ENCODE results near the gene ELFN2.
"Not testable (repeated sequence)": the region's sequence is repeated elsewhere in the genome, so short reads cannot be mapped to it uniquely, and the experiment has no call there.

Gene ELFN2

DNA sequence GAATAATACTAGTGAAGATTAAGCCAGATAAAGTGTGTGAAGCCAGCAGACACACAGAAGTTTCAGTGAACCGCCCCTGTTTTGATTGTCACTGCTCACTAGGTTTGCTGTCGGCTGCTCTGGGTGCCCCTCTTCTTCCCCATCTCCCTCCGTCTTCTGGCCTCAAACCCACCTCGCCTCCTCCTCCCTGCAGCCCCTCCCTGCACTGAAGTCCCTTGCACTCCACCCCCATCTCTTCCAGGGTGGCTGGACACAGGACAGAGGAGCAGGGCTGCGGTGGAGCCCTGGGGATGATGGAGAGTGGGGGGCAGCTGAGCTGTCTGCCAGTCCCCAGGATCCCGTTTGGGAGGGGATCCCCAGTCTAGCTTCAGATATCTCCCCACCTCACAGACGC lies 91.5 kb downstream of the ELFN2 start:
- no peak for DNase-seq (ENCODE audit: low read depth in 2 of 2)

- DNase-seq (ENCODE audit: low read depth in 2 of 2): no peak
These were observed 92.1 kb downstream of the ELFN2 start for GRCh38 chr22:37334859-37335805.

- no peak for DNase-seq (ENCODE audit: low read depth in 2 of 2)
These were observed 92.8 kb downstream of the ELFN2 start for GRCh38 chr22:37334461-37334858.

DNA sequence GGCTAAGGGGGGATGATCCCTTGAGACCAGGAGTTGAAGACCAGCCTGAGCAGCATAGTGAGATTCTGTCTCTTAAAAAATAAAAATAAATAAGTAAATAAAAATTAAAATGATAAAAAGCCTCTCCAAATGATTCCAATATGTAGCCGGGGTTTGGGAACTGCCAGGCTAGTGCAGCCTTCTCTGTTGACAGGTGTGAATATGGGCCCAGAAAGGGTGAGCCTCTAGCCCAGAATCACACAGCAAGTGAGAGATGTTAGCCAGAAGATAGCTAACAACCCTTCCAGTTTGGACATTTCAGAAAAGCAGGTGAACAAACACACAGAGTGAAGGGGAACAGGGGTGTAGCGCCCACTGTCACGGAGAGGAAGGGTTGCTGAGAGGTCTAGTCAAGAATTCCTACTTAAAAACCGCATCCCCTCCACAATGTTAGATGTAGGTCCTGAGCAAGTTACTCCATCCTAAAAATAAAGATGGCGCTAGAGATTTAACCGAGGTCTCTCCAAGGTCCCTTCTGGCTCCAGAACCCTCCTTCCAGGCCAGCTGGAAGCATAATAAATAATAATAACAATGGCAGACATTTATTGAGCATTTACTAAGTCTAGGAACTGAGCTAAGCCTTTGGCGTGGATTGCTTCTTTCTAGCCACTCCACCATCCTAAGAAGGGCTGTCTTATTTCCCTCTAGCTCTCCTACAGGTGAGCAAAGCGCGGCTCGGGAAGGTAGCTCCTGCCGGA lies 93.4 kb downstream of the ELFN2 start:
- no peak for DNase-seq (ENCODE audit: low read depth in 2 of 2)

GRCh38 chr22:37331856-37332536 lies 95.3 kb downstream of the ELFN2 start:
- no peak for DNase-seq (ENCODE audit: low read depth in 2 of 2)

GRCh38 chr22:37331034-37331428 lies 96.2 kb downstream of the ELFN2 start:
- no peak for DNase-seq (ENCODE audit: low read depth in 2 of 2)

- DNase-seq (ENCODE audit: low read depth in 2 of 2): no peak
These were observed 96.9 kb downstream of the ELFN2 start for GRCh38 chr22:37330200-37331033.

DNA sequence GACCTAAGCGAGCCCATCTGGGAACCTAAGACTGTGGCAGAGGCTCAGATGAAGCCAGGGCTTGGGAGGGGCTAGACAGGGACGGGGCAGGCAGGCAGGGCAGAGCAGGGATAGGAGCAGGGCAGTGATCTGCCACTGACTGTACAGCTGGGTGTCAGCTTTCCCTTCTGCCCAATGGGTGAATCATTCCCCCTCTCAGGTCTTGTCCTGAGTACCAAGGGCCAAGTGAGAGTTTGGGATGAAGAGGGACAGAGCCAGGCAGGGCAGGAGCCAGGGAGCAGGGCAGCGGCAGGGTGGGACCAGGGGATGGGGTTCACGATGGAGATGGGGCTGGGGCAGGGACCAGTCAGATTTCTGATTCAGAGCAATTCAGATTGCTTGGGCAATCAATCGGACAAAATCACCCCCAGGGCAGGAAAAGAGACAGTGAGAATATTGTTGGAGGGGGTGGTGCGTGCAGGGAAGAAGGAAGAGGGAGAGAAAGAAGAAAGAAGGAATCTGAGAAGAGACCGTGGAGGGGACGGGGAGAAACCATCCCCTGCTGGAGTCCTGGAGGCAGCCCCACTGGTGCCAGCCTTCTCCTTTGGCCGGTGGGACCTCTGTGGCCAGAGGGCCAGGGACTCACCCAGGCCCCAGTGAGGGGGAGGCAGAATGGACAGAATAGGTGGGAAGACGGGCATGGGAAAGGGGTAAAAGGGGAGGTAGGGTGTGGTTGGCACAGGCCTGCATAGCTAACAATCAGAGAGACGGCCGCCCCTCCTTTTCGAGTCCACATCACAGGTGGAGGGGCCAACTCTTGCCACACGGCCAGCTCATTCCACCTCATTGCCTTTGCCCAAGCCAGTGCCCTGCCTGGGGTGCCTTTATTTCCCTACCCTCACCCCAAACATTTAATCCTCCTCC lies 97.8 kb downstream of the ELFN2 start:
- DNase-seq (ENCODE audit: low read depth in 2 of 2): no peak

GRCh38 chr22:37328538-37329237 lies 98.6 kb downstream of the ELFN2 start:
- DNase-seq (ENCODE audit: low read depth in 2 of 2): not testable (repeated sequence)

- DNase-seq (ENCODE audit: low read depth in 2 of 2): no peak
These were observed 99.3 kb downstream of the ELFN2 start for GRCh38 chr22:37328017-37328416.

DNA sequence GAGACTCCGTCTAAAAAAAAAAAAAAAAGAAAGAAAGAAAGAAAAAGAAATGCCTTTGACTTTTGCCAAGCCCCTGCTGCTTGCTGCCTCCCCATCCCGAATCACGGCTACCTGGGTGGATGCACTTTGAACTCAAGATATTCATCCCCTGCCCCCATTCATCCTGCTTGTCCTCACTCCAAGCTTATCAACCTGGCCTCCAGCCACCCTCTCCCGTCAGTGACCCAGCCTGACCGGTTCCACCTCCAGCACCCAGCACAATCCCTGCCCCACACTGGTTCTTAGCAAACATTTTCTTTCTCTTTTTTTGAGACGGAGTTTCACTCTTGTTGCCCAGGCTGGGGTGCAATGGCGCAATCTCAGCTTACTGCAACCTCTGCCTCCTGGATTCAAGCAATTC lies 100.6 kb downstream of the ELFN2 start:
- no peak for DNase-seq (ENCODE audit: low read depth in 2 of 2)

DNA sequence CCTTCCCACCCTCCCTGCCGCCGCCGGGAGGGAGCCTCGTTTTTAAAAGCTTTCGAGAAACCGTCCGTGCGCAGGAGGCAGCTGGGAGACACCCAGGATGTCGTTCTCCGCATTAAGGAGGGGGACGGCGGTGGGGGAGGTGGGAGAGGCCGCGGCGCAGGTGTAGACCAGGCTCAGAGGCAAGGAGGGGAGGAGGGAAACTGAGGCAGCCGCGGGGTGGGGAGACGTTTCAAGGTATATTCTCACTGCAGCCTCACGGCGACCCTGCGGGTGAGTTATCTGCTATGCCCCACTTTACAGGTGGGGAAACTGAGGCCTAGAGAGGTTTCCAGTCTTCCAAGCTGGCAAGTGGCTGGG lies 102.3 kb downstream of the ELFN2 start:
- no peak for DNase-seq (ENCODE audit: low read depth in 2 of 2)

DNA sequence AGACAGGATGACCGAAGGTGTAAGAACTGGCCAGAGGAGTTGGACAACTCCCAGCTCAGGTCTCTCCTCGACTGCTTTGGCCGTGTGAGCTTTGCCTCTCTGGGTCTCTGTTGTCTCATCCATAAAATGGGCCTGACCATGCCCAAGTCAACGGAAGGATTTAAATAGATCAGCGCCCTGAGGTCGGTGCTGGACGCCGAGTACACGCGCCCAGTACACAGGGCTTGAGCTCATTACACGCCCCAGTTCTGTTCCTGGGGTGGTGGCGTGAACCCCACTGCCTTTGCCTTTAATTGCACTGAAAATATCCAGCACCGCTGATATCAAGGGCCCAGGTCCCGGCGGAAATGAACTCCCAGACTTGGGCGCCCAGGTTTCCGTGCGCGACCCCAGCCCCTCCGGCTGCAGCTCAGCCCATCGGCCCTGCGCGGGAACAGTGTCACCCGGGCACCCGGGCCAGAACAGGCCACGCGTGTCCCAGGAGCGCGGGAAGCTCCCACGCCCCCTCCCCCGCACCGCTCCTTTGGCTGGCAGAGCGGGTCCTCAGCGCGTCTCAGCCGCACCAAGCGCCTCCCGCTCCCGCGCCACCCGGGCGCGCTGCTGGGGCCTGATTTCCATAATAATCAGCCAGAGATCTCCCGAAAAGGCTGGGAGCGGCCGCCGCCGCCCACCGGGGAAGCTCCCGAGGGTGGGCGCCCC lies 102.8 kb downstream of the ELFN2 start:
- no peak for DNase-seq (ENCODE audit: low read depth in 2 of 2)

DNA sequence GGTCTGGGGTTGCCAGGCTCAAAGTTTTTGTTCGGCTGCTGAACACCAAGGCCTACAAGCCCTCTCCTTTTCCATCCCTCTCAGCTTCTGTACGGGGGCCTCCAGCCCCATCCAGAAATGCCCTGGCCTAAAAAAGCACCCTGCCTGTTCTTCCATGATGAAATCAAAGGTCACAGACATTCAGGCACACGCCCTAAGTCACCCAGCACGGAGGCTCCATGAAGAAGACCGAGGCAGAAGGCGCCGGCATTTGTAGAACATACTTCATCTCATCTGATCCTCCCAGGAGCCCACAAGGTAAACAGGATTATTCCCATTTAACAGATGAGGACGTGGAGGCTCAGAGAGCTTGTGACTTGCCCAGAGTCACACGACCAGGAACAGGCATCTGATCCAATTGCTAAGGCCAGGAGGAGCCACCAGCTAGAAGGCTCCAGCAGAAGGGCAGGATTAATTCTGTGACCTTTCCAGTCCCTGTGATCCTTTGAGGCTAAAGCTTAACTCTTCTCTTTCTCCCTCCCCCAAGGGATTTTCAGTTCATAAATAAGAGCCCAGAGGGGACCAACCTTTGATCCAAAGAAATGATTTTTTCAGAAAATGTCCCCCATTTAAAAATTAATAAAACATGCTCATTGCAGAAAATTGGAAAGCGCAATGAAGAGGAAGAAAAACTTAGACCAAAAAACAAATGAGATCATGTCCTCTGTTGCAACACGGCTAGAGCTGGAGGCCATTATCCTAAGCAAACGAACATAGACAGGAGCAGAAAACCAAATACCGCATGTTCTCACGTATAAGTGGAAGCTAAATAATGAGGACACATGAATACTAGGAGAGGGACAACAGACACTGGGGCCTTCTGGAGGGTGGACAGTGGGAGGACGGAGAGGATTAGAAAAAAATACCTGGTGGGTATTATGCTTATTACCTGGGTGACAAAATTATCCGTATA lies 106.3 kb downstream of the ELFN2 start:
- no peak for DNase-seq (ENCODE audit: low read depth in 2 of 2)

GRCh38 chr22:37319469-37319868 lies 107.8 kb downstream of the ELFN2 start:
- no peak for DNase-seq (ENCODE audit: low read depth in 2 of 2)

- no peak for DNase-seq (ENCODE audit: low read depth in 2 of 2)
These were observed 108.7 kb downstream of the ELFN2 start for GRCh38 chr22:37318364-37319109.
